Ovary (tissue), 9 donors: ENCODE data around the gene TRMT2A. TPM values are rescaled to one million over a fixed set of nuclear protein-coding genes. Genes with fewer than 3 reads are reported as not detected.

Source experiments
- DNase-seq, 5 donors: peaks; one replicate each; pipeline ENCODE4 v3.0.0-alpha.2; 2019 to 2020
- H3K27ac ChIP-seq, 2 donors: fragments of 200-600 bp; one replicate each; pipeline versions ENCODE4 v1.5.1 to v1.8.0; 2019 to 2022
- H3K27me3 ChIP-seq: fragments of 200-600 bp; one replicate; pipeline ENCODE4 v1.8.0; 2022
- H3K36me3 ChIP-seq: fragments of 200-600 bp; sonication (generic); one replicate; pipeline ENCODE4 v1.5.1; 2019
- H3K4me1 ChIP-seq: one replicate; pipeline ENCODE4 v1.8.1; 2013; ENCODE audit warnings: mild to moderate bottlenecking, moderate library complexity; ENCODE audit not compliant: insufficient read depth
- H3K4me3 ChIP-seq: fragments of 200-600 bp; sonication (generic); one replicate; pipeline ENCODE4 v1.5.1; 2017
- H3K9me3 ChIP-seq, 2 donors: fragments of 200-600 bp in 1 of 2; sonication (generic) in 1 of 2; one replicate each; pipeline versions ENCODE4 v1.5.1 to v1.8.1; 2013 to 2019; ENCODE audit warnings: mild to moderate bottlenecking in 1 of 2, moderate library complexity in 1 of 2
- EP300 ChIP-seq: sonication (generic); formaldehyde crosslinking; IDR thresholded peaks from one replicate; pipeline ENCODE4 v1.6.1; 2017; ENCODE audit warnings: antibody characterized with exemption
- POLR2A ChIP-seq: fragments of 450-650 bp; IDR thresholded peaks from one replicate; pipeline ENCODE4 v1.6.1; 2017; ENCODE audit warnings: antibody characterized with exemption, mild to moderate bottlenecking, moderate library complexity
- WGBS, 3 donors: extraction: QIAGEN DNeasy Blood & Tissue Kit in 1 of 3; methylation state at CpG; one replicate each; pipeline versions ENCODE4 v1.1.5 to v1.1.7; 2013 to 2017; 5-methylcytosine and 5-hydroxymethylcytosine counted together
- intact Hi-C, 4 donors: fragments of 100-400 bp; cut with DNase I; formaldehyde crosslinking; loops; one replicate each; pipeline versions ENCODE4 v1.11.0 to v1.15.1; 2022 to 2023
- polyA plus RNA-seq, 2 donors: library from polyadenylated mRNA; stranded (reverse); fragments of 200-250 nt in 1 of 2; fragments of 350-450 nt in 1 of 2; fragmentation: Illumina TruSeq in 1 of 2; extraction: RNeasy Lipid Tissue Mini Kit (QIAGEN cat#74804) in 1 of 2; gene quantifications; one replicate each; pipeline ENCODE4 v1.2.3, GENCODE V29; 2013 to 2014
- total RNA-seq, 7 donors: library from RNA; depleted of rRNA in 2 of 7; stranded (reverse); fragments of >200 nt in 2 of 7; fragmentation: NEBNext Ultra II Directional in 3 of 7; extraction: Animal tissue kit (Norgen Biotek cat#: 25700) in 3 of 7; gene quantifications; one replicate each; pipeline versions ENCODE4 v1.1.0 to v1.2.4, GENCODE V29; 2016 to 2023
- TF ChIP-seq, protein P1 (sequence below), 3 donors: fragments of 450-650 bp in 2 of 3; fragments of 200-600 bp in 1 of 3; IDR thresholded peaks; one replicate each; pipeline versions ENCODE4 v1.5.1 to v1.8.0; 2016 to 2022; ENCODE audit warnings: antibody characterized with exemption in 3 of 3, mild to moderate bottlenecking in 1 of 3
- donor health status: DM: no; HTN: no; CAD: no; lungs with moderate emphysema.
- donor health status: DM: no; HTN: no; CAD: no.
- donor health status: Bipolar disorder and iron deficiency.
- donor health status: DM: yes; HTN: yes; CAD: no.
- donor health status: DM: no; HTN: no; CAD: no.
- donor health status: DM: yes; HTN: yes; CAD: no.

TRMT2A gene
- total and polyA plus RNA-seq, 9 donors, result 2.8 to 59.7 (median 44.6) TPM

DNA sequence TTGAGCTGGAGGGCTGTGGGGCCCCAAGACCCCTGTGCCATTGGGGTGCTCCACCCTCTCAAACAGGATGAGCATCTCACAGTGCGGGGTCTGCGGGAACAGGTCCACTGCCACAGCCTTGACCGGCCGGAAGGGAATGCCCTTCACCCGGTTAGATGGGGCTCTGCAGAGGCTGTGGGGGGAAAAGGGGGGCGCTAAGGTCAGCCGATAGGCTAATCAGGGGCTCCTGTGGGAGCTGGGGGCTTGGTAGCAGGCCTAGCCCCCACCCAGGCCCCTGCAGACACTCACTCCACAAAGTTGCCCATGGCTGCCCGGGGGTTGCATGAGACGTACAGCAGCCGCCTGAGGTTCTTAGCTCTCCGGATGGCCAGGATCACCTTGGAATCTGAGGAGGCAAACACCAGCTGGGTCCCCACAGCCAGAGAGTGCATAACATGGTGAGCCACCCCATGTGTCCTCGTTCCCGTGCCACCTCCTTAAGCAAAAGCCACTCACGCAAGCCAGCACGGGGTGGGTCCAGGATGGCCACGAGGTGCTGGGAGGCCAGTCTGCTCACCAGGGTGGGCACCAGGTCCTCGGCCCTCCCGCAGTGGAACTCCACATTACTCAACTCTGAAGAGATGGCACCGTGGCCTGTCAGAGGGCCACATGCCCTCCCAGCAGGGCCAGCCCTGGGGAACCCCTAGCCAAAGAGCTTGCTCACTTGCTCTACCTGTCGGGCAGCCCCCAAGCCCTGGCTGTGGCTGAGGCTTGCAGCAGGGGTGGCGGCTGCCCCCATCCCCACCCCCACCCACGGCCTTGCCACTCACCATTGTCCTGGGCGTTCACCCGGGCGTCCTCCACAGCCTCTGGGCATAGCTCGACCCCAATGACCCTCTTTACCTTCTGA is 4.2 kb downstream of the TRMT2A start:
- H3K4me1 ChIP-seq, result peaks cover 7% of the 10 kb centered on the region
- peak in 1 of 5 donors; percentile 26 for DNase-seq
- H3K9me3 ChIP-seq, result no peaks in the 10 kb centered on the region
- intact Hi-C loops, result loop anchor here in 1 of 4 donors (10.0 kb wide), 1 partner anchor 148 kb away; no protein-coding TSS in a partner anchor
- 73 to 81% (median 75%) methylated on average over 25 to 26 of the region's 26 CpGs for WGBS, 3 donors
- H3K36me3 ChIP-seq, result peaks cover 4% of the 10 kb centered on the region
- no peak overlapping the region for H3K4me3 ChIP-seq
- TF ChIP-seq POLR2A, result no peak
- TF ChIP-seq EP300, result no peak
- TF ChIP-seq, protein P1, sequence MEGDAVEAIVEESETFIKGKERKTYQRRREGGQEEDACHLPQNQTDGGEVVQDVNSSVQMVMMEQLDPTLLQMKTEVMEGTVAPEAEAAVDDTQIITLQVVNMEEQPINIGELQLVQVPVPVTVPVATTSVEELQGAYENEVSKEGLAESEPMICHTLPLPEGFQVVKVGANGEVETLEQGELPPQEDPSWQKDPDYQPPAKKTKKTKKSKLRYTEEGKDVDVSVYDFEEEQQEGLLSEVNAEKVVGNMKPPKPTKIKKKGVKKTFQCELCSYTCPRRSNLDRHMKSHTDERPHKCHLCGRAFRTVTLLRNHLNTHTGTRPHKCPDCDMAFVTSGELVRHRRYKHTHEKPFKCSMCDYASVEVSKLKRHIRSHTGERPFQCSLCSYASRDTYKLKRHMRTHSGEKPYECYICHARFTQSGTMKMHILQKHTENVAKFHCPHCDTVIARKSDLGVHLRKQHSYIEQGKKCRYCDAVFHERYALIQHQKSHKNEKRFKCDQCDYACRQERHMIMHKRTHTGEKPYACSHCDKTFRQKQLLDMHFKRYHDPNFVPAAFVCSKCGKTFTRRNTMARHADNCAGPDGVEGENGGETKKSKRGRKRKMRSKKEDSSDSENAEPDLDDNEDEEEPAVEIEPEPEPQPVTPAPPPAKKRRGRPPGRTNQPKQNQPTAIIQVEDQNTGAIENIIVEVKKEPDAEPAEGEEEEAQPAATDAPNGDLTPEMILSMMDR (IDR thresholded peaks at IDR 0.05), result no peak
- H3K27me3 ChIP-seq, result no peaks in the 10 kb centered on the region
- H3K27ac ChIP-seq, result no peak overlapping the region

DNA sequence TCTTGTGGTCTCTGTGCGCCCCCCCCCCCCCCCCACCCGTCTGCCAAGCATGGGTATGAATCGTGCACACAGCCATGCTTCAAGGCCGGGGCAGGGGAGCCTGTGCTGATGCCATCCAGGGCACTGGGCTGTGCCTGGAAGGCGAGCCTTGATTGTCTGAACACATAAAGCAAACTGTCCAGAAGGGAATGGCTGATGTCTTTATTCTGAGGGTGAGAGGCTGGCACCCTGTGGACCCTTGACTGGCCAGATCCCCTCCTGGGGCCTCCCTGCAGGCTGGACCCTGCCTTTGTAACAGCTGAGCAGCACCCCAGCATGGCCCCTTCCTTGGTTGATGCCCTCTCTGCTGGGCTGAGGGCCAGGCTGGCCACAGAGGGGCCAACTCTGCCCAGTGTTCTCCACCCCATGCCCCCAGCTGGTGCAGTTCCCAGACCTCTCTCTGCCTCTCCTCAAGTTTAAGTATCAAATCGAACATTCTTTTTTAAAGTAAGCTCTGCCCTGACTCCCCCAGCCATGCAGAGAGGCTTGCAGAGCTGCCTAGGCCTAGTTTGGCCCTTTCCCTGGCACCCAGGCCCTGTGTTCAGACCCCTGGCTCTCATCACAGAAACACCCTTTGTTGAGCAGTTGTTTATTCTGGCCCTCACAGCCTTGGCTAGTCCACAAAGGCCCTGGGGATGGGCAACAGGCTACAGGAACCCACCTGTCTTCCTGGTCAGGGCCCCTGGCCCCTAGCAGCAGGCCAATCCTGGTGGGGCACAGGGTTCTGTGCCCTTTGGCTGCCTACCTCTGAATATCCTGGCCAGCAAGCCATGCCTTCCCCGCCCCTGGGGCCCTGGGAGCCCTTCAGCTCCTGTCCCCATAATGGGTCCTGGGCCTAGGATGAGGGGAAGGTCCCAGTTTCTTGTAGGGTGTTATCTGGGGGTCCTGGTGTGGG is 5.1 kb downstream of the TRMT2A start:
- H3K4me1 ChIP-seq, result peaks cover 7% of the 10 kb centered on the region
- DNase-seq, result peak in 1 of 5 donors; percentile 18
- H3K27me3 ChIP-seq, result no peaks in the 10 kb centered on the region
- no peak overlapping the region for H3K27ac ChIP-seq
- WGBS, 3 donors, result 55 to 76% (median 72%) methylated on average over 5 to 7 of the region's 7 CpGs
- TF ChIP-seq POLR2A (no peak), EP300 (no peak)
- TF ChIP-seq, protein P1 (IDR thresholded peaks at IDR 0.05), result no peak
- intact Hi-C loops, result loop anchor here in 1 of 4 donors (10.0 kb wide), 1 partner anchor 147 kb away; no protein-coding TSS in a partner anchor
- no peaks in the 10 kb centered on the region for H3K9me3 ChIP-seq
- H3K36me3 ChIP-seq, result peaks cover 4% of the 10 kb centered on the region
- H3K4me3 ChIP-seq, result no peak overlapping the region

DNA sequence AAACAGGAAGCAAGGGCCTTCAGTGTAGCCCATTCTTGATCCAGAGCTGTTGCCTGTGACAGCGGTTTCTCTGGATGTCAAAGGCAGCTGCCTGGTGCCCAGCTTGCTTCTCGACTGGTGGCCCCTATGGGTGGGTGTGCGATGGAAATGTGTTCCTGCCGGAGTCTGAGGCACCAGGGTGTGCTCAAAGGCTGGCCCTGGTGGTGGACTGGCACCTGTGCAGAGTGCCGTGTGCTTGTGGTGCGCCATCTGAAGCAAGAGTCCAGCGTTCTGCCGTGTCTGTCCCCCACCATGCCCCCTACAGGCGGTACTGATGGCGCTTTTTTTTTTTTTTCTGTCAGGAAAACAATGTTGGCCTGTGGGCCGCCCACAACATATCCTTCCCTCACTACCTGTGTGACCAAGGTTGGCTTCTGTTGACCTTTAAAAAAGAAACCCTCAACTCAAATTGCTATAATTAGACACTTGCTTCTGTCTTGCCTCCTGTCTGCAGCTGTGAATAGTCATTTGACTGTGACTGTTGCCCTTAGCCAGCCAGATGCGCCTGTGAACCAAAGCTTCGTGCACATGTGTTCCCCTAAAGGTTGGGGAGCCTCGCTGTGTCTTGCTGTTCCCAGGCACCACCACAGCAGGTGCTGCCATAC is 5.9 kb downstream of the TRMT2A start:
- H3K36me3 ChIP-seq, result peaks cover 4% of the 10 kb centered on the region

More for the DNA sequence above, 5.9 kb downstream of the TRMT2A start:
- no peak overlapping the region for H3K27ac ChIP-seq
- intact Hi-C loops, result loop anchor here in 1 of 4 donors (10.0 kb wide), 1 partner anchor 146 kb away; no protein-coding TSS in a partner anchor
- H3K27me3 ChIP-seq, result no peaks in the 10 kb centered on the region
- peak in 1 of 5 donors; percentile 10 for DNase-seq
- WGBS, 3 donors, result 57 to 63% (median 63%) methylated on average over 14 of the region's 14 CpGs
- H3K4me1 ChIP-seq, result peaks cover 4% of the 10 kb centered on the region
- no peak overlapping the region for H3K4me3 ChIP-seq
- TF ChIP-seq, protein P1 (IDR thresholded peaks at IDR 0.05), result no peak
- no peak for TF ChIP-seq EP300
- no peak for TF ChIP-seq POLR2A
- H3K9me3 ChIP-seq, result no peaks in the 10 kb centered on the region
